K562 (cell line): ENCODE data around the gene DPH6.
"Not testable (repeated sequence)": the region's sequence is repeated elsewhere in the genome, so short reads cannot be mapped to it uniquely, and the experiment has no call there.

Experiments used
- CHCHD3 ChIP-seq: fragments of 250-450 bp; sonication (Bioruptor Pico); IDR thresholded peaks from 2 replicates; pipeline ENCODE4 v2.1.2; 2022; ENCODE audit warnings: mild to moderate bottlenecking
- POLR2A ChIP-seq: fragments of 450-650 bp; conservative IDR thresholded peaks from 2 replicates; pipeline ENCODE4 v1.6.1; 2016
- POLR2AphosphoS5 ChIP-seq: IDR thresholded peaks from 2 replicates; pipeline ENCODE4 v1.6.1; 2011; ENCODE audit warnings: mild to moderate bottlenecking, low read depth, low read length, moderate library complexity; ENCODE audit not compliant: control insufficient read depth, insufficient read depth
- SMC3 ChIP-seq: conservative IDR thresholded peaks from 2 replicates; pipeline ENCODE4 v1.6.1; 2011; ENCODE audit warnings: low read depth, low read length, improper control_type of control experiment; ENCODE audit not compliant: insufficient read depth
- ZNF785 ChIP-seq: fragments of 250-450 bp; sonication (Bioruptor Pico); IDR thresholded peaks from 2 replicates; pipeline ENCODE4 v1.4.0; 2020; ENCODE audit warnings: mild to moderate bottlenecking
- TF ChIP-seq, protein P1 (sequence below): fragments of 450-650 bp; conservative IDR thresholded peaks from 2 replicates; pipeline ENCODE4 v1.6.1; 2016; ENCODE audit warnings: missing genetic modification characterization, low read depth, mild to moderate bottlenecking, control low read depth, missing compliant biosample characterization

DNA sequence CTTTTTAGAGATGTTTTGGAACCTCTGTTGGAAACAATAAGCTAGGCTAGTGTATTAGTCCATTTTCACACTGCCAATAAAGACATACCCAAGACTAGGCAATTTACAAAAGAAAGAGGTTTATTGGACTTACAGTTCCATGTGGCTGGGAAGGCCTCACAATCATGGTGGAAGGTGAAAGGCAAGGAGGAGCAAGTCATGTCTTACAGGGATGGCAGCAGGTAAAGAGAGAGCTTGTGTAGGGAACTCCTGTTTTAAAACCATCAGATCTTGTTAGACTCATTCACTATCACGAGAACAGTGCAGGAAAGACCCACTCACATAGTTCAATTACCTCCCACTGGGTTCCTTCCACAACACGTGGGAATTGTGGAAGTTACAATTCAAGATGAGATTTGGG, 46.0 kb upstream of the DPH6 start:
- not testable (repeated sequence) for TF ChIP-seq POLR2AphosphoS5; ZNF785 (CRISPR knock-in tag); SMC3; POLR2A; CHCHD3
- TF ChIP-seq, protein P1, sequence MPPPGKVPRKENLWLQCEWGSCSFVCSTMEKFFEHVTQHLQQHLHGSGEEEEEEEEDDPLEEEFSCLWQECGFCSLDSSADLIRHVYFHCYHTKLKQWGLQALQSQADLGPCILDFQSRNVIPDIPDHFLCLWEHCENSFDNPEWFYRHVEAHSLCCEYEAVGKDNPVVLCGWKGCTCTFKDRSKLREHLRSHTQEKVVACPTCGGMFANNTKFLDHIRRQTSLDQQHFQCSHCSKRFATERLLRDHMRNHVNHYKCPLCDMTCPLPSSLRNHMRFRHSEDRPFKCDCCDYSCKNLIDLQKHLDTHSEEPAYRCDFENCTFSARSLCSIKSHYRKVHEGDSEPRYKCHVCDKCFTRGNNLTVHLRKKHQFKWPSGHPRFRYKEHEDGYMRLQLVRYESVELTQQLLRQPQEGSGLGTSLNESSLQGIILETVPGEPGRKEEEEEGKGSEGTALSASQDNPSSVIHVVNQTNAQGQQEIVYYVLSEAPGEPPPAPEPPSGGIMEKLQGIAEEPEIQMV (tag), result not testable (repeated sequence)
